Endothelial cell of umbilical vein (primary cell): ENCODE measurements around the gene ARHGEF28. TPM values are rescaled to one million over a fixed set of nuclear protein-coding genes. Genes with fewer than 3 reads are reported as not detected.

ENCODE experiments used
- BruUV-seq: library from RNA; stranded (reverse); fragments of 400-500 nt; replicated peaks from 2 replicates; lab custom pipeline; 2021; lab: Mats Ljungman, UMichigan
- CTCF ChIA-PET: fragments of 300-600, 350-600 bp; sonication (Branson Sonifier 250); formaldehyde crosslinking; loops from one replicate; lab custom pipeline; 2021; ENCODE audit warnings: antibody characterized with exemption, inconsistent platforms; lab: Charles Lee
- POLR2A ChIA-PET: fragments of 300-600, 350-600 bp; sonication (Branson Sonifier 250); formaldehyde crosslinking; loops from one replicate; lab custom pipeline; 2021; ENCODE audit warnings: antibody characterized with exemption, inconsistent platforms; lab: Charles Lee
- DNase-seq: peaks from one replicate; pipeline ENCODE4 v3.0.0-alpha.2; 2011; ENCODE audit warnings: low read depth, low spot score
- FAIRE-seq: peaks from 2 replicates; lab custom pipeline; 2011; peaks lifted over from hg19 to GRCh38; lab: Jason Lieb, UNC
- H2AFZ ChIP-seq: 2 replicates; pipeline ENCODE4 v1.6.0; 2012; ENCODE audit warnings: low read depth, low read length, control low read depth, inconsistent platforms
- H3K27ac ChIP-seq: 2 replicates; pipeline ENCODE4 v1.5.1; 2011; ENCODE audit warnings: low read depth, mild to moderate bottlenecking, control low read depth, low read length, moderate library complexity; ENCODE audit not compliant: insufficient read depth
- H3K27me3 ChIP-seq, 2 experiments: 2 replicates each; pipeline versions ENCODE4 v1.6.0 to v1.6.1; 2011; ENCODE audit warnings: low read length in 2 of 2, mixed read lengths in 1 of 2; ENCODE audit not compliant: control insufficient read depth in 2 of 2, insufficient read depth in 2 of 2
- H3K36me3 ChIP-seq, 2 experiments: 2 replicates in 1 of 2; 3 replicates in 1 of 2; pipeline ENCODE4 v1.5.1; 2011; ENCODE audit warnings: low read length in 2 of 2, mild to moderate bottlenecking in 1 of 2, moderate library complexity in 1 of 2; ENCODE audit not compliant: control insufficient read depth in 2 of 2, insufficient read depth in 2 of 2; ENCODE audit errors: extremely low read depth in 1 of 2
- H3K4me1 ChIP-seq: 3 replicates; pipeline ENCODE4 v1.5.1; 2011; ENCODE audit warnings: mild to moderate bottlenecking, low read length; ENCODE audit not compliant: control insufficient read depth, insufficient read depth; ENCODE audit errors: extremely low read depth
- H3K4me2 ChIP-seq: 2 replicates; pipeline ENCODE4 v1.6.1; 2011; ENCODE audit warnings: low read length, control low read depth, mixed read lengths; ENCODE audit not compliant: insufficient read depth
- H3K4me3 ChIP-seq, 3 experiments: fragments of 200-600 bp in 1 of 3; sonication (generic), shearing (Covaris generic) in 1 of 3; replicated peaks in 1 of 3; 2 replicates each; pipeline ENCODE4 v1.5.1; 2011 to 2016; ENCODE audit warnings: control low read depth in 3 of 3, low read length in 3 of 3, mild to moderate bottlenecking in 2 of 3, inconsistent platforms in 1 of 3, low read depth in 1 of 3, moderate library complexity in 1 of 3; ENCODE audit not compliant: insufficient read depth in 1 of 3
- H3K79me2 ChIP-seq: 2 replicates; pipeline ENCODE4 v1.6.0; 2012; ENCODE audit warnings: low read length, inconsistent platforms; ENCODE audit not compliant: control insufficient read depth, insufficient read depth
- H3K9ac ChIP-seq: replicated peaks from 2 replicates; pipeline ENCODE3; 2011; ENCODE audit warnings: low read length, control low read depth; ENCODE audit not compliant: insufficient read depth; ENCODE audit errors: extremely low read depth
- H3K9me1 ChIP-seq: replicated peaks from 3 replicates; pipeline ENCODE4 v1.6.0; 2011; ENCODE audit warnings: mild to moderate bottlenecking, low read length; ENCODE audit not compliant: control insufficient read depth, insufficient read depth; ENCODE audit errors: extremely low read depth
- H3K9me3 ChIP-seq: replicated peaks from 2 replicates; pipeline ENCODE4 v1.5.1; 2012; ENCODE audit warnings: low read length, inconsistent platforms; ENCODE audit not compliant: control insufficient read depth, insufficient read depth
- H4K20me1 ChIP-seq: replicated peaks from 2 replicates; pipeline ENCODE3; 2011; ENCODE audit warnings: mild to moderate bottlenecking, low read length; ENCODE audit not compliant: control insufficient read depth, insufficient read depth; ENCODE audit errors: extremely low read depth
- CTCF ChIP-seq, 2 donors: IDR thresholded peaks; 1 replicate in 1 of 2; 2 replicates in 1 of 2; pipeline ENCODE4 v1.5.1; 2011; ENCODE audit warnings: low read length in 2 of 2, mild to moderate bottlenecking in 2 of 2, moderate library complexity in 2 of 2, control low read depth in 1 of 2, inconsistent platforms in 1 of 2, low read depth in 1 of 2; ENCODE audit not compliant: insufficient read depth in 1 of 2; ENCODE audit errors: extremely low read depth in 1 of 2
- EZH2 ChIP-seq: IDR thresholded peaks from 2 replicates; pipeline ENCODE4 v1.6.1; 2012; ENCODE audit warnings: borderline replicate concordance, low read depth, mild to moderate bottlenecking, moderate library complexity, low read length, inconsistent platforms; ENCODE audit not compliant: severe bottlenecking
- FOS ChIP-seq: IDR thresholded peaks from 2 replicates; pipeline ENCODE4 v1.6.1; 2011; ENCODE audit warnings: mild to moderate bottlenecking, low read length, moderate library complexity, borderline replicate concordance; ENCODE audit not compliant: insufficient read depth
- GATA2 ChIP-seq: IDR thresholded peaks from 2 replicates; pipeline ENCODE4 v1.7.0; 2011; ENCODE audit warnings: low read depth, mild to moderate bottlenecking, moderate library complexity, mixed read lengths, low read length; ENCODE audit not compliant: insufficient read length, insufficient read depth
- JUN ChIP-seq: IDR thresholded peaks from 2 replicates; pipeline ENCODE4 v1.6.1; 2011; ENCODE audit warnings: borderline replicate concordance, low read depth; ENCODE audit not compliant: insufficient read length, insufficient read depth
- MAX ChIP-seq: IDR thresholded peaks from 2 replicates; pipeline ENCODE4 v1.6.1; 2011; ENCODE audit not compliant: insufficient read depth, insufficient read length
- MYC ChIP-seq: IDR thresholded peaks from one replicate; pipeline ENCODE4 v1.6.1; 2011; ENCODE audit warnings: mild to moderate bottlenecking, low read depth, low read length
- POLR2A ChIP-seq: IDR thresholded peaks from 2 replicates; pipeline ENCODE4 v1.6.1; 2012; ENCODE audit warnings: low read depth, mild to moderate bottlenecking, control low read depth, low read length
- POLR2AphosphoS5 ChIP-seq: IDR thresholded peaks from 2 replicates; pipeline ENCODE4 v1.6.1; 2012; ENCODE audit warnings: low read depth, mild to moderate bottlenecking, control low read depth, low read length, moderate library complexity; ENCODE audit not compliant: insufficient read depth
- dilution Hi-C: fragments of 300-500 bp; cut with MboI; formaldehyde crosslinking; loops from one replicate; pipeline ENCODE4 v1.15.0; 2019; ENCODE audit warnings: low sequenced_read_pairs; ENCODE audit not compliant: extremely low pct_ligation_motif_present
- intact Hi-C: fragments of 100-400 bp; cut with micrococcal nuclease; formaldehyde crosslinking; loops from one replicate; pipeline ENCODE4 v1.10.0; 2022
- polyA plus RNA-seq, 4 experiments: library from polyadenylated mRNA; depleted of rRNA in 3 of 4; stranded (reverse) in 3 of 4; unstranded in 1 of 4; fragments of >200 nt; gene quantifications; 2 replicates each; pipeline versions ENCODE4 v1.2.1 to v1.2.3, GENCODE V29; 2011 to 2012; ENCODE audit warnings: missing spikeins in 1 of 4
- total RNA-seq: library from RNA; stranded (reverse); gene quantifications from 2 replicates; pipeline ENCODE4 v1.2.3, GENCODE V29; 2021

ARHGEF28 gene
- total and polyA plus RNA-seq, 2 donors (not counting 3 experiments of a cell fraction or from before 2014, with no cell fraction given), result 29.5 to 108 TPM

GRCh38 chr5:73983644-73984043 lies 357.6 kb downstream of the ARHGEF28 start:
- FAIRE-seq, result no peak
- no peak overlapping the region for H3K27ac ChIP-seq
- intact Hi-C loops, result no loop called here
- no peaks in the 10 kb centered on the region for H3K9me3 ChIP-seq
- H3K79me2 ChIP-seq, result no peaks in the 10 kb centered on the region
- dilution Hi-C loops, result no loop called here
- no peaks in the 10 kb centered on the region for H3K4me1 ChIP-seq
- CTCF ChIA-PET, result no interaction called here
- H3K36me3 ChIP-seq, result no peaks in the 10 kb centered on the region
- no peak overlapping the region for H3K4me3 ChIP-seq
- no peaks in the 10 kb centered on the region for H4K20me1 ChIP-seq
- no peak overlapping the region for H3K9ac ChIP-seq
- H3K9me1 ChIP-seq, result no peaks in the 10 kb centered on the region
- DNase-seq, result no peak
- peaks cover 13 to 20% of the 10 kb centered on the region in 2 experiments for H3K27me3 ChIP-seq
- no TSS peak for BruUV-seq
- POLR2A ChIA-PET, result no interaction called here
- H2AFZ ChIP-seq, result no peak overlapping the region
- no peak overlapping the region for H3K4me2 ChIP-seq
- TF ChIP-seq EZH2, result no peak
- no peak for TF ChIP-seq MYC
- TF ChIP-seq JUN, result no peak
- TF ChIP-seq FOS, result no peak
- no peak for TF ChIP-seq CTCF (IDR thresholded peaks at IDR 0.05; ENCODE audit: extremely low read depth in 1 of 2, insufficient read depth in 1 of 2, low read depth in 1 of 2, low read length in 2 of 2)
- no peak for TF ChIP-seq POLR2AphosphoS5
- TF ChIP-seq MAX, result no peak
- no peak for TF ChIP-seq GATA2
- no peak for TF ChIP-seq POLR2A
